ENCODE results near the gene OBSCN.

OBSCN gene

DNA sequence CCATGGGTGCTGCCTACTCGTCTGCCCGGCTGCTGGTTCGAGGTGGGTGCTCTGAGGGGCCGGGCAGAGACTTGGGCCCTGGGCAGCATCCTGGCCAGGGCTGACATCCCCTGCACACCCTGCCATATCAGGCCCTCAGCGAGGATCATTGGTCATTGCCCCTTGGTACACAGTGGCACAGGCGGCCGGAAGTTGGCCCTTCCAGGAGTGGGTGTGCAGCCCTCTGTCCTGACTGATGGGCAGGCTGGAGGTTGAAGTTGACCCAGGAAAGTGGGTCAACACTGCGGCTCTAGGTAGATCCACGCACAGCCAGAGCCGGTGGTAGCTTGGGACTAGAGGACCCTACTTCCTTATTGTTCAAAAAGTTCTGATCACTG is 125.9 kb downstream of the OBSCN start:
- no peak for DNase-seq

DNA sequence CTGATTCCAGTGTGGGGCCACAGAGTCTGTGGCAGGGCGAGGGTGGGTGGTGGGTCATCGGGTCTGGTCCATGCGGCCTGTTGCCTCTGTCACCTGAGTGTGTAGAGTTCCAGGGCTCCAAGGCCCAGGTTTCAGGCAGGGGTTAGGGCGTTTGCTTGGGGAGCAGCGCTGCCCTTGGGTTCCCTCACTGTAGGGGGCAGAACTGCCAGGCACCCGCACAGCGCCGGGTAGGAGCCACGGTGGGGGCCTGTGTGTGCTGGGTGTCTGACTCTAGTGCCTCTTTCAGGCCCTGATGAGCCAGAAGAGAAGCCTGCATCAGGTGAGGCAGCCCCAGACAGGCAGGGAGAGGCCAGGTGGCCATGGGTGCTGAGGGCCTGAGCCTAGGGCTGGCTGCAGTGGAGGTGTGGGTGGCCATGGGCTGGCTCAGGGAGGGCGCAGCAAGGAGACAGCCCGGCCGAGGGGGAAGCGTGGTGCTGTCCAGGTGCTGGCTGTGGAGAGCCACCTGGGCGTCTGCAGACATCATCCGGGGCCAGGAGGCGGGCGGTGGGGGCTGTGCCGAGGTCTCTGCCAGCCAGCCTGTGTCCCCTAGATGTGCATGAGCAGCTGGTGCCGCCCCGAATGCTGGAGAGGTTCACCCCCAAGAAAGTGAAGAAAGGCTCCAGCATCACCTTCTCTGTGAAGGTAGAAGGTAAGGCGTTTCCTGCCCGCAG is 126.5 kb downstream of the OBSCN start:
- DNase-seq: no peak

DNA sequence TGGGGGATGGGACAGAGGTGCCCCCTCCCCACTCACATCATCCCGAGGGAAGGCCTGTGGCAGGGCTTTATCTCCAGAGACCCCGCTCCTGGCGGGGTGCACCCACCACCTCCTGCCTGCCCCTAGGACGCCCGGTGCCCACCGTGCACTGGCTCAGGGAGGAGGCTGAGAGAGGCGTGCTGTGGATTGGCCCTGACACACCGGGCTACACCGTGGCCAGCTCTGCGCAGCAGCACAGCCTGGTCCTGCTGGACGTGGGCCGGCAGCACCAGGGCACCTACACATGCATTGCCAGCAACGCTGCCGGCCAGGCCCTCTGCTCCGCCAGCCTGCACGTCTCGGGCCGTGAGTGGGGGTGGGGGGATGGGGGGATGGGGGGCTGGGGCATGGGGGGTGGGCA is 127.1 kb downstream of the OBSCN start:
- no peak for DNase-seq

DNA sequence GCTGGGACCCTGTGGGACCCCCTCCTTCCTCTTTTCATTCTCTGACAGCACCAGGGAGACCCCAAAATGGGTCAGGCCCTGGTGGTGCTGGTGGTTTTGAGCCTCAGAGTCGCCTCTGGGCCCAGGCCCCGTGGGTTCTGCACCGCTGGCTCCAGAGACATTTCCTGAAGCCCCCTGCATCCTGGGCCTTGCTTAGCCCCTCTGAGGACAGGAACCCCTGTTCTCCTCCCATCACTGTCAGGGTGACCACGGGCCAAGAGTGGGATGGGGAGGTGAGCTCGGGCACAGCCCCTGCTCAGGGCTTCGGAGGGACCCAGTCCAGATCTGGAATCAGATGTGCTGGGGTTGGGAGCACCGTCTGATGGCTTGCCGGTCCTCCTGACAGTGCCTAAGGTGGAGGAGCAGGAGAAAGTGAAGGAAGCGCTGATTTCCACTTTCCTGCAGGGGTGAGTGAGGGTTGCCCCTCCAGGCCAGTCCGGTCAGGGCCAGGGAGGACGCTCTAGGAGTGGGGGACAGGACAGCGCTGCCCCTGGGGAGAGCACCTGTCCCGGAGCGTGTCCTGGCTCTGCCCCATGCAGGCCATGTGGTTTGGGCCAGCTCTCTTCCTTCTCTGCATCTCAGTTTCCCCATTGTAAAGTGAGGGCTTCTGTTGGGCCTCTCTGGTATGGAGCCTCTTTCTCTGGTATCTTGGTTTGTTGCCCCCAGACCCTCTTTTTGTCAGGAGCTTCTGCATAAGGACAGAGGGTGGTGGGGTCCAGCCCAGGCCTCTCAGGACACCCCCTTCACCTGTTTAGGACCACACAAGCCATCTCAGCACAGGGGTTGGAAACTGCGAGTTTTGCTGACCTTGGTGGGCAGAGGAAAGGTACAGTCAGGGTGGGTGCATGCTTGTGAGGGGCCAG is 127.8 kb downstream of the OBSCN start:
- no peak for DNase-seq

DNA sequence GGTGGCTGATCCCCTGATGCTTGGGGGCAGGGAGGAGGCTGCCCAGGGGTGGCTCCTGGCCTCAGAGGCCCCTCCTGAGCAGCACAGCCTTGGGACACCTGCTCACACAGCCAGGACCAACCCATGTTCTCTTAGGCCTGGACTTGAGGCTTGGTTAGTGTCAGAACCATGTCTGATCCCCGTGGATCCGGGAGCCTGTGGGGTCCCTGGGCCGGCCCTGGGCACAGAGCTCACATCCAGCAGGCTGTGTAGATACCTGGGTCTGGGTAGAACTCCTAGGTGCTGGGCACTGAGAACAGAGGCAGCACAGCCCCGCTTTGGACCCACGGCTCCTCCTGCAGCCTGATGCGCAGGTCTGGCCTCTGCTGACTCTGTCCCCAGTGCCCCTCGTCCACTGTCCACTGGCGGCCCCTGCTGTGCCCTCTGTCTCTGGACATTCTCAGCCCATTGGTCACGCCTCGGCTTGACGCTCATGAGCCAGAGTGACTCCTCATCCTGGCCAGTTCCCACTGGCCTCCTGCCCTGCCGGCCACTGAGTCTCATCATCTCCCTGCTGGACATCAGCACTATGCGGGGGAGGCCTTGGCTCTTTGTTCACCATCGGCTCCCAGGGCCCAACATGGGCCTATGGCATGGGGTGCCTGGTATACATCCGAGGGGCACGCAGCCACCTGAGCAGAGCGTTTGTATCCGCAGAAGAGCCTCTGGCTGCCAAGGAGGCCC is 128.6 kb downstream of the OBSCN start:
- no peak for DNase-seq

DNA sequence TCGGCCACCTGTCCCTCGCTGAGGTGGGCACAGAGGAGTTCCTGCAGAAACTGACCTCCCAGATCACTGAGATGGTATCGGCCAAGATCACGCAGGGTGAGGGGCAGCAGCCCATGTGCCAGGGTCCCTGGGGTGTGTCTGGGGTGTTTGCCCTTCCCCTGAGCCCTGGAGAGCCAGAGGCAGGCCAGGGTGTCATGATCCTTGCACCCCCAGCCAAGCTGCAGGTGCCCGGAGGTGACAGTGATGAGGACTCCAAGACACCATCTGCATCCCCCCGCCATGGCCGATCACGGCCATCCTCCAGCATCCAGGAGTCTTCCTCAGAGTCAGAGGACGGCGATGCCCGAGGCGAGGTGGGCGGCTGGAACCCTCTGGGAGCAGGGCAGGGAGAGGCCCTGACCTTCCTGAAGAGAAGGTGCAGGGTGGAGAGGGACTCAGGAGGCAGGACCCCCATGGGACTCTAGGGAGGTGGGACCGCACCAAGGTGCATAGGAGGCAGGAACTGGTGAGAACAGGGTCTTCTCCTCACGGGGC is 129.3 kb downstream of the OBSCN start:
- no peak for DNase-seq

DNA sequence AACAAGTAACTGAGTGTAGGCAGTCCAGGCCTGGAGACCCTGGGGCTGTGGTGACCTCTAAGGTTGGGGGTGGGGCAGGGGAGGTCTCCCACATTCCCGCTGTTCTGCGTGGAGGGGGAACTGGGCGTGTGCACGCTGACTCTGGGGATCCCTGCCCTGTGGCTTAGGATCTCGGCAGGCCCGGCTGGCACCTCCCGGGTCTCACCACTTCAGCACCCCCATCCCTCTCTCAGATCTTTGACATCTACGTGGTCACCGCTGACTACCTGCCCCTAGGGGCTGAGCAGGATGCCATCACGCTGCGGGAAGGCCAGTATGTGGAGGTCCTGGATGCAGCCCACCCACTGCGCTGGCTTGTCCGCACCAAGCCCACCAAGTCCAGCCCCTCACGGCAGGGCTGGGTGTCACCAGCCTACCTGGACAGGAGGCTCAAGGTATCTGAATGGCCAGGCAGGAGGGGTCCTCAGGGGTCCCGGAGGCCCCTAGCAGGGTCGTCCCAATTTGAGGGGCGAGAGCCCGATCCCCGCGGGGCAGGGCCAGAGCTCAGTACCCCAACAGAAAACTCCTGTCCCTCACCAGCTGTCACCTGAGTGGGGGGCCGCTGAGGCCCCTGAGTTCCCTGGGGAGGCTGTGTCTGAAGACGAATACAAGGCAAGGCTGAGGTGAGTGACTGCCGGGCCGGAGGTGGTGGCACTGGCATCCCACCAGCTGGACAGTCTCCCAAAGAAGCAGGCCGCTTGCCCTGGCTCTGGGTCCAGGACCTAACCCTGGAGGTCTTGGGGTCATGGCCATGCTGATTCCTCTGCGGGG is 130.1 kb downstream of the OBSCN start:
- DNase-seq: no peak

DNA sequence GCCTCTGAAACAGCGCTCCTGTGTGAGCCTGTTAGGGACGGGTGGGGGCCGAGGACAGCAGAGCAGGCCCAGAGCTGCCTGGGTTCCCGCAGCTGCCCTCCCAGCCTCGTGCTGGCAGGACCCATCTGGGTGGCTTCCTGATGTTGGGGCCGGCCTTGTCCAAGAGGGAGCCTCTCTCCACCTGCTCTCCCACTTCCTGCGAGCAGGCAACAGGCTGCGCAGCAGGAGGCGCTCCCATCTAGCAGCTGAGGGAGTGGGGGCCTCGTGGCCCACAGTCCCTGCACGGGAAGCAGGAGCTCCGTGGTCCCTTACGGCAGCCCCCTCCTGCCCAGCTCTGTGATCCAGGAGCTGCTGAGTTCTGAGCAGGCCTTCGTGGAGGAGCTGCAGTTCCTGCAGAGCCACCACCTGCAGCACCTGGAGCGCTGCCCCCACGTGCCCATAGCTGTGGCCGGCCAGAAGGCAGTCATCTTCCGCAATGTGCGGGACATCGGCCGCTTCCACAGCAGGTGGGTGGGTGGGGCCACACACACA is 130.7 kb downstream of the OBSCN start:
- no peak for DNase-seq

DNA sequence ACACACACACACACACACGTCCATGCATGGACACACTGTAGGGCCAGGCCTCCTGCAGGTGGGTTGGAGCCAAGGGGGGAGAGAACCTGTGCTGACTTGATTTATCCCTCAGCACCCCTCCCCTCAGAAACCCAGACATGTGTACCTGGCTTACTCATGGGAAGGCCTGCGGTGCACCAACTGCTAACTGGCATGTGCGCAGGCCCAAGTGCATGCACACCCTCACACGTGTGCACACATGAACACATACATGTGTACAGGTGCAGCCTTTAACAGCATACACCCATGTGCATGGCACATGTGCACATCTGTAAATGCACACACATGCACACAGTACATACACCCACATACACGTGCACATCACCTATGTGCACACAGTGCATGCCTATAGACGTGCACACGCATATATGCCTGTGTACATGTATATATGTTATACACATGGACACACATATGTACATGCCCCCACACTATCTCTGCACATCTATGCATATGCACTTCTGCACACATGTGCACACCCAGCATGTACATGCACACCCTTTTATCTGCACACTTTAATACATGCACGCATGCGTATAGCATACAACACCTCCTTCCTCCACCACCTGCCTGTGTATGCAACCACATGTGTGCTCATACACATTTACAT is 131.3 kb downstream of the OBSCN start:
- DNase-seq: no peak

DNA sequence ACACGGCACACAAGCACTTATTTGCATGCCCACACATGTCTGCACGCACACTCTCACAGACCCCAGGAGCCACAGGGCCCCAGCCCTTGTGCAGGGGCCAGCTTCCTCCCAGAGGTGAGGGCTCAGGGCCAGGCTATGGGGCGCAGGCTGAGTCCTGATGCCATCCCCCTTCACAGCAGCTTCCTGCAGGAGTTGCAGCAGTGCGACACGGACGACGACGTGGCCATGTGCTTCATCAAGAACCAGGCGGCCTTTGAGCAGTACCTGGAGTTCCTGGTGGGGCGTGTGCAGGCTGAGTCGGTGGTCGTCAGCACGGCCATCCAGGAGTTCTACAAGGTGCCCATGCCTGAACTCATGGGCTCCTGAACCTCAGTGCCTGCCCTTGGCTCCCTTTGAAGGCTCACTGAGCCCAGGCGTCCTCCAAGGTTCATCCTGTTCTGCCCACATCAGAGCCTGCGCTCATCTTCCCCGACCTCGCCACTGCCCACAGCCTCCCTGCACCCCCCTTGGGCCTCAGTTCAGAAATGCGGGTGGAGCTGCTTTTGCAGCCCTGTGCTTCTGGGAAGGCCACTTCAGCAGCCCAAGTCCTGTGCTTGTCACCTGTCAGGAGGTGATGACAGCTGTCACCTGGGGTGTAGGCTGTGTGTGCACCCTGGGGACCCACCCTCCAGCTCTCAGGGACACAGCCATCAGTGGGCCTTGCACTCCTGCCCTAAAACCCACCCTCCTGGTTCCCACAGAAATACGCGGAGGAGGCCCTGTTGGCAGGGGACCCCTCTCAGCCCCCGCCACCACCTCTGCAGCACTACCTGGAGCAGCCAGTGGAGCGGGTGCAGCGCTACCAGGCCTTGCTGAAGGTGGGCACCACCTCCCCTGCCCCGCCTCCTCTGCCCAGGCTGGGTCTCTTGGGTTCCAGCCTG is 132.2 kb downstream of the OBSCN start:
- no peak for DNase-seq

DNA sequence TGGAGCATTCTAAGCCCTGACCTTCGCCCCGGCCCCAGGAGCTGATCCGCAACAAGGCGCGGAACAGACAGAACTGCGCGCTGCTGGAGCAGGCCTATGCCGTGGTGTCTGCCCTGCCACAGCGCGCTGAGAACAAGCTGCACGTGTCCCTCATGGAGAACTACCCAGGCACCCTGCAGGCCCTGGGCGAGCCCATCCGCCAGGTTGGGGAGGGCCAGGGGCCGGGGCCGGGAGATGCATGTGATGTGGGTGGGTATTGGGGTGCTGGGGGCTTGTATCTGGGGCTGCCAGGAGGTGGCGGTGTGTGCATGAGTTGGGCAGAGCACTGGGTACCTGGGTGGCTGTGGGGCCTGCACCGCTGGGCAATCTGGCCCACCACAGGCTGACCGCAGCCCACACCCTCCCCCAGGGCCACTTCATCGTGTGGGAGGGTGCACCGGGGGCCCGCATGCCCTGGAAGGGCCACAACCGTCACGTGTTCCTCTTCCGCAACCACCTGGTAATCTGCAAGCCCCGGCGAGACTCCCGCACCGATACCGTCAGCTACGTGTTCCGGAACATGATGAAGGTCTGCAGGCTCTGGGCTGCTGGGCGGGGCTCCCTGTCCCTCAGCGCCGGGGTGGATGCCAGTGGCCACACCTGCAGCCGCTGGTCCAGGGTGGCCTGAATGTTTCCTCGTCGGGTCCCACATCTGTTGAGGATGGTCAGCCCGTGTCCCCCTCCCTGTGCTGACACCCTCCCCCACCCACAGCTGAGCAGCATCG is 133.0 kb downstream of the OBSCN start:
- no peak for DNase-seq

DNA sequence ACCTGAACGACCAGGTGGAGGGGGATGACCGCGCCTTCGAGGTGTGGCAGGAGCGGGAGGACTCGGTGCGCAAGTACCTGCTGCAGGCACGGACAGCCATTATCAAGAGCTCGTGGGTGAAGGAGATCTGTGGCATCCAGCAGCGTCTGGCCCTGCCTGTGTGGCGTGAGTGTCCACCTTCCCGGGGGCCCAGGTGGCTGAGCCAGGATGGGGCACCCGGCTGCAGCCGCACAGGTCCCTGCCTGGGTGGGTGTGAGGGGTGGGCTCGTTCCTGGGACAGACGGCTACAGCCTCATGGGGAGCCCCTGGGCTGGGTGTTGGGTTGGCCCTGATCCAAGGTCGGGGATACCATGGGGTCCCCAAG is 133.6 kb downstream of the OBSCN start:
- DNase-seq: no peak

DNA sequence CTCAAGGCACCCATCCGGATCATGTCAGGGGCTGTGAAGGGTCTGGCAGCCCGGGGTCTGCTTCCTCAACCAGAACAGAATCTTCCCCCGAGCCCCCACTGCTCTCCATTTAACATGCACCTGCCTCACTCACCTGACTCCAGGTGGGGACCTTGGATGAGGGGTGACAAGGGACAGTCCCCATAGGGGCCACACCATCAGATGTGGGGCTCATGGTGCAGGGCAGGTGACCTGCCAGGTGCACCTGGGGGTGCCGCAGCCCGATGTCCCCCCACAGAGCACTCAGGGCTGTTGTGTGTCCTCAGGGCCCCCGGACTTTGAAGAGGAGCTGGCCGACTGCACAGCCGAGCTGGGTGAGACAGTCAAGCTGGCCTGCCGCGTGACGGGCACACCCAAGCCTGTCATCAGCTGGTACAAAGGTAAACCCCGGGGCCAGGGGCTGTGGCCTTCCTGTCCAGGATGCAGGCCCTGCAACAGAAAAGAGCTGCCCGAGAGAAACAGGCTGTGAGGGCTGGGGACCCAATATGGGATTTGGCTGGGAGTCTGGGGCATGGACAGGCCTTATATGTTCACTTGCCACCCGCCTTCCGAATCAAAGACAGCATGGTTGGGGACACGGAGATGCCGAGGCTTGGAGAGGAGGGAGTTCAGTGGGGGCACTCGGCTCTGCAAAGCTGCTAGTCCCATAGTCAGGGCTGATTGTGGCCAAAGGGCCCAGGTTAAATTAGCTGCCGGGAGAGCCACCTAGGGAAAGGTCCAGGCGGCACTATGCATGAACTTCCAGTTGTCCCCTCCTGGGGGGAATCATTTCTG is 134.2 kb downstream of the OBSCN start:
- no peak for DNase-seq

DNA sequence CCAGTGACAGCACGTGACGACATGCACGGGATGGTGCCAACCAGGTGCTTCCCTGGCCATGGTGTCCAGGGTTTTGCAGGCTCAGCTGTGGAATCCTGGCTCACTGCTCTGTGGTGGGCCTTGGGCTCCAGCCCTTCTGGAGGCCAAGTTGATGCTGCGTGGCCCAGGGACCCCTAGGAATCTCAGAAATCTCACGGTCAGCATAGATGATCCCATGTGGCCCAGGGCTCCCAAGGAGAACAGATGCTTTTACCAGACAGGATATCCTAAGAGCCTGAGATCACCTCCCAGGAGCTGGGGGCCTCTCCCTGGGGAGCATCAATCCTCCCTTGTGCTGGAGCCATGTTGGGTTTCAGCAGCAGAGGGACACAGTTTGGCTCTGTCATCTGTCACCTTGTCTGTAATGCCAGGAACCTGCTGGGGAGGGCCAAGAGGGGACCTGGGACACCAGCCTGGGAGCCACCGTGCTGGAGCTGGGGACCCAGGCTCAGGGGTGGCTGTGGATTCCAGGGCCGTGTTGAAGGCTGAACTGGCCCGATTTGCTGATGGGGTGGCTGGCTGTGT is 134.9 kb downstream of the OBSCN start:
- no peak for DNase-seq

DNA sequence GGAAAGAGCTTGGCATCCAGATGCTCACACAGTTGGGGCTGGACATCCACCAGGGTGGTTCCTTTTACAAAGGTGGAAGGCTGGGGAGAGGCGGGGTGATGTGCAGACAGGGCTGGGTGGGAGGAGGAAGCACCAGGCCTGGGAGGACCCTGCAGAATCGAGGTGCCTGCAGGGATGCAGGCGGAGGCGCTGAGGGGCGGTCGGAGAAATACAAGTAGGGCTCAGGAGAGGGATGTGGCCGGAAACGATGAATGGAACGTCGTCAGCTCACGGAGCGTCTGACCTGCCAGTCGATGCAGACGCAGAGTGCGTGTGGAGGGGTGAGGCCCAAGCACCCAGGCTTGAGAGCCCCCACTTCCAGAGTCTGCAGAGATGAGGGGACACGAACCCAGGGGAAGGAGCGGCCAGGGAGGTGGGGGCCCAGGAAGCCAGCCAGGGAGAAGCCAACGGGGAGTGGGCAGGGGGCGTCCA is 135.4 kb downstream of the OBSCN start:
- DNase-seq: no peak

DNA sequence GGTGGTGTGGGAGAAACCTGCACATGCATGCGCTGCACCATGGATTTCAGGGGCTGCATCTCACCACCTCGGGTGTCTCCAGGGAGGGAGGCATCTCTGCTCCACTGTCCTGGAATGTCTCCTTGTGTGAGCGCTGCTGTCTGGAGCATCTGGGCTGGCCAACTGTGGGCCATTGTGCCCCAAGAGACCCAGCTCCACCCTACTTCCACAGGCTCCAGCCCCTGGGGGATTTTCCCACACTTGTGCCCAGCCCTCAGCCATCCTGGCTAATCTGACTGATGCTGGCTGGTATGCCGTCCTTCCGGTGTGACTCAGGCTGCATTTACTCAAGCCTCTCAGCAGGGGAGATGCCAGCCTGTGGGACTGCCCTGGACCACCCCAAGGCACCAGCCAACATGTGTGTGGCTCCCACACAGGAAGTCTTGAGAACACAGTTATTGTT is 136.8 kb downstream of the OBSCN start:
- DNase-seq: no peak

DNA sequence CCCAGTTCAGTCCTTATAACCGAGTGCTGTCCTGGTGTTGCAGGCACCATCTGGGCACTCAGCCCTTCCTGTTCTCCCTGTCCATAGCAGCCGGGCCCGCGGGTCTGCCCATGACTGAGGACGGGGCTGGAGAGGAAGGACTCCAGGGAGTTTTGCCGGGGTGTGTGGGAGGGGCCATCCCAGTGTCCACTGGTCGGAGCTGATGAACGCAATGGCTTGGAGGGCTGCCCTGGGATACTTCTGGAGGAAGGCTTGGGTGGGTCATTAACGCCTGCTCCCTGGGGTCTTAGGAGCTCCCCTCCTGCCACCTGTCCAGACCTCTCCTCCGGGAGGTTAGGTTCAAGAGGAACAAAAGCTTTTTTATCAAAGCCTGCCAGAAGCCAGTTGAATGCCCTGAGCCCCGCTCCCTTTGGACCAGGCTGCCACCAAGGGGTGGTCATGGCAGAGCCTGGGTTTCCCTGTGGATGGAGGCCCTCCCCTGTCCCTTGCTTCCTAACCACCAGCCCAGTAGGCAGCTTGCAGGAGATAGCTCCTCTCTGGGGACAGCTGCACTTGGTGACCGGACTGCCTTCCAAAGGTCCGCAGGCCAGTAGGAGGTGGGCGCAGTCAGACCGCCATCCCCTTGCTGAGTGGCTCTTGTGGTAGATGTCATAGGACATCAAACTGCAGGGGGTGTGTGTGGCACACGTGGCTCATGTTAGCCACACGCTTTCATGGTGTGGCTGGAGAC is 137.5 kb downstream of the OBSCN start:
- no peak for DNase-seq

DNA sequence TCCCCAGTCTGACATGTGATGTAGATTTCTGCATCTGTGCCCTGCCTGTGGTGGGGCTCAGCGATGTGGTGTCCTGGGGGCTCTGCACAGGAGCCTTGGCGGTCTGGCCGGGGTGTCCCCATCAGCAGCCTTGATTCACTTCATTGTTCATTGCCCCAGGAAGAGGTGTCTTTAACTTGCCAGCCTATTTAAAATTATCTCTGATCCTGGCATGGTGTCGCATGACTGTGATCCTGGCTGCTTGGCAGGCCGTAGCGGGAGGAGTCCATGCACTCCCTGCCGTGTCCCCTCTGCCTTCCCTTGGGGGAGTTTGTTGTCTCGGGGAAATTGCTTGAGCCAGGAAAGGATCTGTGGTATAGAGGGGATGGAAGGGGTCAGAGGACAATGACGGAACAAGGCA is 138.9 kb downstream of the OBSCN start:
- DNase-seq: no peak
